A673 (cell line): Measurements from ENCODE around the gene OLFM4. TPM values are rescaled to one million over a fixed set of nuclear protein-coding genes. Genes with fewer than 3 reads are reported as not detected.

Experiments used
- BruUV-seq: library from RNA; stranded (reverse); fragments of 400-500 nt; replicated peaks from 2 replicates; lab custom pipeline; 2021; lab: Mats Ljungman, UMichigan
- CTCF ChIA-PET: fragments of 300-600 bp; sonication (Branson Sonifier 250); formaldehyde crosslinking; loops from one replicate; lab custom pipeline; 2022; ENCODE audit warnings: antibody characterized with exemption; lab: Charles Lee
- POLR2A ChIA-PET: fragments of 300-600 bp; sonication (Branson Sonifier 250); formaldehyde crosslinking; loops from one replicate; lab custom pipeline; 2022; ENCODE audit warnings: antibody characterized with exemption; ENCODE audit not compliant: low non-redundant PET; lab: Charles Lee
- DNase-seq: peaks from one replicate; pipeline ENCODE4 v3.0.0-alpha.2; 2015; ENCODE audit warnings: low spot score
- H3K27ac ChIP-seq: fragments of 200-600 bp; sonication (generic); 2 replicates; pipeline ENCODE4 v1.5.1; 2016; ENCODE audit warnings: mixed run types, low read depth, mild to moderate bottlenecking, mixed read lengths, antibody characterized with exemption, low read length; ENCODE audit not compliant: poor library complexity, severe bottlenecking
- H3K27me3 ChIP-seq: fragments of 200-600 bp; sonication (generic); replicated peaks from 2 replicates; pipeline ENCODE4 v1.6.1; 2017; ENCODE audit warnings: mixed run types, low read depth, mild to moderate bottlenecking, mixed read lengths, antibody characterized with exemption, low read length; ENCODE audit not compliant: insufficient read depth, poor library complexity
- H3K36me3 ChIP-seq: fragments of 200-600 bp; sonication (generic); 2 replicates; pipeline ENCODE4 v1.6.1; 2016; ENCODE audit warnings: mixed run types, mild to moderate bottlenecking, mixed read lengths, antibody characterized with exemption, low read length; ENCODE audit not compliant: insufficient read depth, poor library complexity, severe bottlenecking
- H3K4me1 ChIP-seq: fragments of 200-600 bp; sonication (generic); 2 replicates; pipeline ENCODE4 v1.6.1; 2017; ENCODE audit warnings: mixed run types, mild to moderate bottlenecking, mixed read lengths, antibody characterized with exemption, low read length; ENCODE audit not compliant: insufficient read depth, poor library complexity, severe bottlenecking
- H3K4me3 ChIP-seq: fragments of 200-600 bp; sonication (generic); 2 replicates; pipeline ENCODE4 v1.5.1; 2016; ENCODE audit warnings: low read depth, mixed run types, mild to moderate bottlenecking, mixed read lengths, low read length; ENCODE audit not compliant: poor library complexity, severe bottlenecking
- H3K9me3 ChIP-seq: fragments of 200-600 bp; sonication (generic); 2 replicates; pipeline ENCODE4 v1.6.1; 2016; ENCODE audit warnings: mixed run types, low read depth, mild to moderate bottlenecking, mixed read lengths, antibody characterized with exemption, low read length; ENCODE audit not compliant: poor library complexity, severe bottlenecking
- EZH2 ChIP-seq: fragments of 200-600 bp; sonication (generic); IDR thresholded peaks from 2 replicates; pipeline ENCODE4 v1.6.1; 2017; ENCODE audit warnings: borderline replicate concordance, low read depth, mild to moderate bottlenecking, mixed read lengths, antibody characterized with exemption, low read length; ENCODE audit not compliant: poor library complexity, severe bottlenecking
- intact Hi-C: fragments of 100-400 bp; cut with micrococcal nuclease; formaldehyde crosslinking; loops from one replicate; pipeline ENCODE4 v1.10.0; 2022; ENCODE audit not compliant: unreplicated experiment
- total RNA-seq: library from RNA; stranded (reverse); gene quantifications from 2 replicates; pipeline ENCODE4 v1.2.3, GENCODE V29; 2021
- TF ChIP-seq, protein P1 (sequence below): fragments of 300-800, 200-600 bp; sonication (generic); conservative IDR thresholded peaks from 2 replicates; pipeline ENCODE4 v1.5.1; 2017; ENCODE audit warnings: low read depth, mild to moderate bottlenecking, antibody characterized with exemption, low read length, moderate library complexity, mixed read lengths

OLFM4 gene
- total RNA-seq, 1 experiment from 2014 or later: not detected

DNA sequence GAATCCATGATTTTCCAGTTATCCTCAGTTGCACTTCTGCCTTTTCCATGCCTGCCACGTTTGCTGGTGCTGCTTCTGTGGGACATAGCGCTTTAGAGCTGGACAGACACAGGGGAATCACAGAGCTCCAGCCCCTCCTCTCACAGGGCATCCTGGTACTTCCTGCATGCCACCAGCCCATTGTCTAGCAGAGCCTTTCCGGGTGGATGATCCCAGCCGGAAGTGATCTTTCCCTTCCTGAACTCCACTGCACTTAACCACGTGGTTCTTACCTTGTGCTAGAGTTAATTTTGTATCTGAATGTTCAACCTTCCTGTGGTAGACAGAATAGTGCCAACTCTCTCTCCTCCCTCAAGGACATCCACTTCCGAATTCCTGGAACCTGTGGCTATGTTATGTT is 12.6 kb upstream of the OLFM4 start:
- no TSS peak for BruUV-seq
- no peak overlapping the region for H3K27ac ChIP-seq
- H3K36me3 ChIP-seq: no peaks in the 10 kb centered on the region
- no peak for TF ChIP-seq EZH2
- TF ChIP-seq, protein P1, sequence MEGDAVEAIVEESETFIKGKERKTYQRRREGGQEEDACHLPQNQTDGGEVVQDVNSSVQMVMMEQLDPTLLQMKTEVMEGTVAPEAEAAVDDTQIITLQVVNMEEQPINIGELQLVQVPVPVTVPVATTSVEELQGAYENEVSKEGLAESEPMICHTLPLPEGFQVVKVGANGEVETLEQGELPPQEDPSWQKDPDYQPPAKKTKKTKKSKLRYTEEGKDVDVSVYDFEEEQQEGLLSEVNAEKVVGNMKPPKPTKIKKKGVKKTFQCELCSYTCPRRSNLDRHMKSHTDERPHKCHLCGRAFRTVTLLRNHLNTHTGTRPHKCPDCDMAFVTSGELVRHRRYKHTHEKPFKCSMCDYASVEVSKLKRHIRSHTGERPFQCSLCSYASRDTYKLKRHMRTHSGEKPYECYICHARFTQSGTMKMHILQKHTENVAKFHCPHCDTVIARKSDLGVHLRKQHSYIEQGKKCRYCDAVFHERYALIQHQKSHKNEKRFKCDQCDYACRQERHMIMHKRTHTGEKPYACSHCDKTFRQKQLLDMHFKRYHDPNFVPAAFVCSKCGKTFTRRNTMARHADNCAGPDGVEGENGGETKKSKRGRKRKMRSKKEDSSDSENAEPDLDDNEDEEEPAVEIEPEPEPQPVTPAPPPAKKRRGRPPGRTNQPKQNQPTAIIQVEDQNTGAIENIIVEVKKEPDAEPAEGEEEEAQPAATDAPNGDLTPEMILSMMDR: no peak
- no peaks in the 10 kb centered on the region for H3K9me3 ChIP-seq
- DNase-seq: no peak
- no peak overlapping the region for H3K4me3 ChIP-seq
- intact Hi-C loops: no loop called here
- ChIA-PET POLR2A (no interaction called here), CTCF (no interaction called here)
- no peaks in the 10 kb centered on the region for H3K4me1 ChIP-seq
- no peaks in the 10 kb centered on the region for H3K27me3 ChIP-seq

DNA sequence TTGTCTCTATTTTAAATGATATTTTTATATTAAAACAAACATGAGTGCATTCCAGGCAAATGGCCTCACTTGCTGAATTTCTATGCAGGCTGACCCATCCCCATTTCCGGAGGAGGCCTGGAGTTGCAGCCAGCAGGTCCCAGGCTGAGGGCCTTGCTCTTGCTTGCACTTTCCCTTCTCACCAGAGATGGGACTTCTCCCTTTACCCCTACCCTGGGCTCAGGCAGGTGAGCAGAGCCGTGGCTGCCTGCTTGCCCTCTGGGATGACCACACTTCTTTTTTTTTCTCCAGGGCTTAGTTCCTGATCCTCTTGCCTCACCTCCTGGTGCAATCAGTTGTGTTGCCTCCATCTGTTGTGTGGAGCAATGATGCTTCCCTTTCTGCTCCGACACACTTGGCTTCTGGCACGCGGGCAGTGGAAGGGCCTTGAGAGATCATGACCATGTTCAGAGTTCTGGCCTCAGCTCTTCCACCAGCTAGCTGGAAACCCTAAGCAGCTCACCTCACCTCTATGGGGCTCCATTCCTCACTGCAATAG is 11.1 kb upstream of the OLFM4 start:
- TF ChIP-seq, protein P1: no peak
- TF ChIP-seq EZH2: no peak
- BruUV-seq: no TSS peak
- POLR2A ChIA-PET: no interaction called here
- no peak overlapping the region for H3K4me3 ChIP-seq
- no peak overlapping the region for H3K27ac ChIP-seq
- H3K36me3 ChIP-seq: no peaks in the 10 kb centered on the region
- H3K9me3 ChIP-seq: no peaks in the 10 kb centered on the region
- intact Hi-C loops: no loop called here
- no peaks in the 10 kb centered on the region for H3K4me1 ChIP-seq
- no peaks in the 10 kb centered on the region for H3K27me3 ChIP-seq
- CTCF ChIA-PET: no interaction called here
- no peak for DNase-seq

DNA sequence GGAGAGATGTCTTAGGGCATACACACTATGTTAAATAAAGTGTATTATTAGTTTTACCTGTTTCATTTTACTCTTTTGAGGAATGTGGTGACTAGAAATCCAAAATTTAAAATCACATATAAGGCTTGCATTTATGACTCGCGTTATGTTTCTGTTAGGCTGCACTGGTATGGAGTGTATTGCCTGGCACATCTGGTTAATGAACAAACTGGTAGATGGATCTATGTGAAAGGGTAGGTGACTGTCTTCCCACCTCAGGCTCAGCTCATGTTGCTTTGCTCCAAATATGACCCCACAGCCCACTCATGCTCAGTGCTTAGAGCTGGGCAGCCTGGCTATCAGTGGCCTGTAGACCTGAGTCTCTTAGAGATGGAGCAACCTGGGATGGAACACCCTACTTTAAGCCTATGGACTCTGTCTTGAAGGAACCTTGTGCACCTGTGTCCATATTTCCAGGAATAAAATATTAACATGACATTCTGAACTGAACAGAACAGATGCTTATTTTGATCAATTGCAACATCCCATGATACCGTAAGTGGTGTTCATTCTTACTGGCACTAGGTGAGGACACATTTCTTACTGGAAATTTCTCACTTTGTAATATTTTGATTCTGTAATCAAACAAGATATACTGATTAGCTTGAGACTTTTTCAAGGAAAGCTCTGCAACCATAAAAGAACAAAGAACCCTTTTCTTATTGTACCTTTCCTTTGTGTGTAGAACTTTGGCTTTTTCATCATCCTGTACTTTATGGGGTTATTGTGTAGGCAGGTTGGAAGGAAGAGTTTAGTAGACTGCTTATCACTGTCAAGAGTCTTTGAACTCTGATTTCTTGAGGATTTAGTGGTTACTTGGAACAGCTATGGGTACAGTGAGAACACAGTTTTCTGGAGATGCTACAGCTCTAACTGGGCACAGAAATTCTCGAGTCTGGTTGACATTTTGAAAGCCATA is 9.6 kb upstream of the OLFM4 start:
- no peak for DNase-seq
- Histone ChIP-seq H3K4me1 (no peaks in the 10 kb centered on the region), H3K27ac (no peak overlapping the region), H3K27me3 (no peaks in the 10 kb centered on the region), H3K36me3 (no peaks in the 10 kb centered on the region), H3K9me3 (no peaks in the 10 kb centered on the region), H3K4me3 (no peak overlapping the region)
- POLR2A ChIA-PET: no interaction called here
- TF ChIP-seq EZH2: no peak
- TF ChIP-seq, protein P1: no peak
- intact Hi-C loops: no loop called here
- no TSS peak for BruUV-seq
- CTCF ChIA-PET: no interaction called here
